HCT116 (cell line): ENCODE data around the gene TRIM37. TPM values are rescaled to one million over a fixed set of nuclear protein-coding genes. Genes with fewer than 3 reads are reported as not detected.

Experiments used
- ATAC-seq: fragments of 200-7000 bp; cut with Tn5 transposase; 2 replicates; pipeline ENCODE4 v1.9.1; 2020; ENCODE audit warnings: mild to moderate bottlenecking, moderate library complexity
- BruUV-seq: library from RNA; stranded (reverse); fragments of 400-500 nt; replicated peaks from 2 replicates; lab custom pipeline; 2021; lab: Mats Ljungman, UMichigan
- CTCF ChIA-PET: fragments of 300-600 bp; sonication (Branson Sonifier 250); formaldehyde crosslinking; loops from one replicate; lab custom pipeline; 2021; ENCODE audit warnings: antibody characterized with exemption; lab: Charles Lee
- POLR2A ChIA-PET: fragments of 300-600, 350-600 bp; sonication (Branson Sonifier 250); formaldehyde crosslinking; loops from one replicate; lab custom pipeline; 2021; ENCODE audit warnings: antibody characterized with exemption; lab: Charles Lee
- RAD21 ChIA-PET, 2 experiments: fragments of 300-600 bp; sonication (Branson Sonifier 250); formaldehyde crosslinking; loops; one replicate each; lab custom pipeline; 2023; ENCODE audit warnings: low total read pairs in 2 of 2; ENCODE audit not compliant: uncharacterized antibody in 2 of 2, unreplicated experiment in 2 of 2, low non-redundant PET in 1 of 2; lab: Charles Lee
- DNase-seq: peaks from one replicate; pipeline ENCODE4 v3.0.0-alpha.2; 2010; ENCODE audit warnings: low read depth, low spot score
- H2AFZ ChIP-seq: fragments of 200-600 bp; shearing (Covaris generic), sonication (generic); 2 replicates; pipeline ENCODE4 v1.6.1; 2017; ENCODE audit warnings: low read depth, mixed run types, mixed read lengths, antibody characterized with exemption, low read length; ENCODE audit not compliant: poor library complexity, severe bottlenecking
- H3K27ac ChIP-seq: 2 replicates; pipeline ENCODE4 v1.5.1; 2012; ENCODE audit warnings: low read depth, low read length
- H3K27me3 ChIP-seq: fragments of 200-600 bp; sonication (generic); 2 replicates; pipeline ENCODE4 v1.6.1; 2016; ENCODE audit warnings: mixed run types, low read length, mixed read lengths; ENCODE audit not compliant: insufficient read depth
- H3K36me3 ChIP-seq, 2 experiments: fragments of 200-500 bp in 1 of 2; fragments of 200-600 bp in 1 of 2; sonication (Bioruptor generic) in 1 of 2; sonication (generic) in 1 of 2; 2 replicates each; pipeline versions ENCODE4 v1.5.1 to v1.6.1; 2014 to 2016; ENCODE audit warnings: low read length in 2 of 2, inconsistent platforms in 1 of 2, mixed read lengths in 1 of 2, mixed run types in 1 of 2; ENCODE audit not compliant: insufficient read depth in 2 of 2, control insufficient read depth in 1 of 2
- H3K4me1 ChIP-seq, 2 experiments: fragments of 200-600 bp in 1 of 2; sonication (generic) in 1 of 2; 2 replicates each; pipeline versions ENCODE4 v1.5.1 to v1.6.1; 2012 to 2017; ENCODE audit warnings: low read length in 2 of 2, inconsistent platforms in 1 of 2, mild to moderate bottlenecking in 1 of 2, mixed read lengths in 1 of 2, mixed run types in 1 of 2, moderate library complexity in 1 of 2; ENCODE audit not compliant: insufficient read depth in 2 of 2, control insufficient read depth in 1 of 2
- H3K4me2 ChIP-seq: fragments of 200-600 bp; sonication (generic); 2 replicates; pipeline ENCODE4 v1.6.1; 2017; ENCODE audit warnings: mixed run types, low read length, mixed read lengths
- H3K4me3 ChIP-seq, 2 experiments: fragments of 200-600 bp in 1 of 2; sonication (generic) in 1 of 2; replicated peaks in 1 of 2; 2 replicates each; pipeline ENCODE4 v1.5.1; 2011 to 2016; ENCODE audit warnings: low read length in 2 of 2, control low read depth in 1 of 2, low read depth in 1 of 2, mild to moderate bottlenecking in 1 of 2, mixed read lengths in 1 of 2, mixed run types in 1 of 2
- H3K79me2 ChIP-seq: fragments of 200-600 bp; sonication (generic); 2 replicates; pipeline ENCODE4 v1.6.1; 2017; ENCODE audit warnings: mild to moderate bottlenecking, mixed run types, low read length, moderate library complexity, mixed read lengths; ENCODE audit not compliant: insufficient read depth
- H3K9ac ChIP-seq: fragments of 200-600 bp; sonication (generic); 2 replicates; pipeline ENCODE4 v1.6.1; 2016; ENCODE audit warnings: low read length, mixed read lengths
- H3K9me2 ChIP-seq: fragments of 200-600 bp; sonication (generic), shearing (Covaris generic); 2 replicates; pipeline ENCODE4 v1.6.1; 2017; ENCODE audit warnings: mixed run types, mild to moderate bottlenecking, moderate library complexity; ENCODE audit not compliant: insufficient read depth
- H3K9me3 ChIP-seq, 2 experiments: fragments of 200-500 bp in 1 of 2; fragments of 200-600 bp in 1 of 2; sonication (Bioruptor generic) in 1 of 2; sonication (generic) in 1 of 2; 2 replicates each; pipeline ENCODE4 v1.6.1; 2014 to 2017; ENCODE audit warnings: low read length in 2 of 2, mixed read lengths in 2 of 2, inconsistent platforms in 1 of 2, low read depth in 1 of 2, mild to moderate bottlenecking in 1 of 2, mixed run types in 1 of 2, moderate library complexity in 1 of 2; ENCODE audit not compliant: control insufficient read depth in 1 of 2, insufficient read depth in 1 of 2
- H4K20me1 ChIP-seq: fragments of 200-600 bp; sonication (generic), shearing (Covaris generic); 2 replicates; pipeline ENCODE4 v1.6.1; 2017; ENCODE audit warnings: mixed run types, mild to moderate bottlenecking, moderate library complexity; ENCODE audit not compliant: insufficient read depth
- CEBPB ChIP-seq: IDR thresholded peaks from 2 replicates; pipeline ENCODE4 v1.6.1; 2012; ENCODE audit warnings: low read depth
- EGR1 ChIP-seq: IDR thresholded peaks from 2 replicates; pipeline ENCODE4 v1.6.1; 2012; ENCODE audit warnings: low read depth
- EZH2 ChIP-seq: fragments of 200-600 bp; sonication (generic); IDR thresholded peaks from 2 replicates; pipeline ENCODE4 v1.6.1; 2017; ENCODE audit warnings: antibody characterized with exemption, mixed run types
- FOSL1 ChIP-seq: IDR thresholded peaks from 2 replicates; pipeline ENCODE4 v1.6.1; 2012; ENCODE audit warnings: low read depth
- JUND ChIP-seq: IDR thresholded peaks from 2 replicates; pipeline ENCODE4 v1.6.1; 2012
- RAD21 ChIP-seq: IDR thresholded peaks from 2 replicates; pipeline ENCODE4 v1.6.1; 2012; ENCODE audit warnings: low read depth, mild to moderate bottlenecking
- SIN3A ChIP-seq: IDR thresholded peaks from 2 replicates; pipeline ENCODE4 v1.6.1; 2012; ENCODE audit warnings: low read depth
- SP1 ChIP-seq: IDR thresholded peaks from 2 replicates; pipeline ENCODE4 v1.6.1; 2012; ENCODE audit warnings: low read depth
- YY1 ChIP-seq: IDR thresholded peaks from 2 replicates; pipeline ENCODE4 v1.6.1; 2011; ENCODE audit warnings: low read length, low read depth, moderate library complexity, mild to moderate bottlenecking; ENCODE audit not compliant: insufficient replicate concordance; ENCODE audit errors: extremely low read depth
- ZFX ChIP-seq: fragments of 450-650 bp; IDR thresholded peaks from 2 replicates; pipeline ENCODE4 v1.6.1; 2017
- ZNF274 ChIP-seq: fragments of 200-500 bp; sonication (Bioruptor generic); IDR thresholded peaks from 2 replicates; pipeline ENCODE4 v1.6.1; 2014; ENCODE audit warnings: mild to moderate bottlenecking, low read depth, low read length, inconsistent platforms
- intact Hi-C: fragments of 100-400 bp; cut with micrococcal nuclease; formaldehyde crosslinking; loops from 2 replicates; pipeline ENCODE4 v1.10.0; 2022
- total RNA-seq: library from RNA; stranded (reverse); gene quantifications from one replicate; pipeline ENCODE4 v1.2.1, GENCODE V29; 2021; ENCODE audit not compliant: unreplicated experiment
- TF ChIP-seq, protein P1 (sequence below), 3 experiments: fragments of 200-600 bp in 1 of 3; sonication (generic) in 1 of 3; IDR thresholded peaks in 2 of 3; conservative IDR thresholded peaks in 1 of 3; 2 replicates each; pipeline ENCODE4 v1.5.1; 2012 to 2017; ENCODE audit warnings: low read depth in 2 of 3, low read length in 2 of 3, antibody characterized with exemption in 1 of 3, borderline replicate concordance in 1 of 3, control low read depth in 1 of 3, mild to moderate bottlenecking in 1 of 3, mixed read lengths in 1 of 3, mixed run types in 1 of 3, moderate library complexity in 1 of 3; ENCODE audit not compliant: insufficient read depth in 1 of 3
- TF ChIP-seq, protein P2 (sequence below): IDR thresholded peaks from 2 replicates; pipeline ENCODE4 v1.6.1; 2011; ENCODE audit warnings: mild to moderate bottlenecking, low read length, moderate library complexity; ENCODE audit not compliant: insufficient replicate concordance; ENCODE audit errors: extremely low read depth
- TF ChIP-seq, protein P3 (sequence below): IDR thresholded peaks from 2 replicates; pipeline ENCODE4 v1.6.1; 2012; ENCODE audit warnings: low read depth

TRIM37 gene
- total RNA-seq, 1 experiment from 2014 or later, result 55.7 TPM

DNA sequence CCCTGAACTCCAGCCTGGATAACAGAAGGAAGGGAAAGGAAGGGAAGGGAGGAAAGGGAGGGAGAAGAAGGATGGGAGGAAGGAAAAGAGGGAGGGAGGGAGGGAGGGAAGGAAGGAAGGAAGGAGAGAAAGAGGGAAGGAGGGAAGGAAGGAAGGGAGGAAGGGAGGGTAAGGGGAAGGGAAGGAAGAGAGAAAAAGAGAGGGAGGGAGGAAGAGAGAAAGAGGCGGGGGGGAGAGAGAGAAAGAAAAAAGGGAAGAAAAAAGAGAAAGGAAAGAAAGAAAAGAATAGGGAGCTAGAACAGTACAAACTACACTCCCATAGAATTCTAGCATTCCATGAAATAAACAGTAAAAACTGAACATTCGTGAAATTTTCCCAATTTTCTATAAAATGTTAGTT lies 23.1 kb upstream of the TRIM37 start (continued):
- TF ChIP-seq EZH2 (no peak), RAD21 (no peak)
- TF ChIP-seq, protein P1, sequence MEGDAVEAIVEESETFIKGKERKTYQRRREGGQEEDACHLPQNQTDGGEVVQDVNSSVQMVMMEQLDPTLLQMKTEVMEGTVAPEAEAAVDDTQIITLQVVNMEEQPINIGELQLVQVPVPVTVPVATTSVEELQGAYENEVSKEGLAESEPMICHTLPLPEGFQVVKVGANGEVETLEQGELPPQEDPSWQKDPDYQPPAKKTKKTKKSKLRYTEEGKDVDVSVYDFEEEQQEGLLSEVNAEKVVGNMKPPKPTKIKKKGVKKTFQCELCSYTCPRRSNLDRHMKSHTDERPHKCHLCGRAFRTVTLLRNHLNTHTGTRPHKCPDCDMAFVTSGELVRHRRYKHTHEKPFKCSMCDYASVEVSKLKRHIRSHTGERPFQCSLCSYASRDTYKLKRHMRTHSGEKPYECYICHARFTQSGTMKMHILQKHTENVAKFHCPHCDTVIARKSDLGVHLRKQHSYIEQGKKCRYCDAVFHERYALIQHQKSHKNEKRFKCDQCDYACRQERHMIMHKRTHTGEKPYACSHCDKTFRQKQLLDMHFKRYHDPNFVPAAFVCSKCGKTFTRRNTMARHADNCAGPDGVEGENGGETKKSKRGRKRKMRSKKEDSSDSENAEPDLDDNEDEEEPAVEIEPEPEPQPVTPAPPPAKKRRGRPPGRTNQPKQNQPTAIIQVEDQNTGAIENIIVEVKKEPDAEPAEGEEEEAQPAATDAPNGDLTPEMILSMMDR (IDR thresholded peaks at IDR 0.05 in 2 of 3, conservative IDR thresholded peaks at IDR 0.05 in 1 of 3; ENCODE audit: borderline replicate concordance in 1 of 3, insufficient read depth in 1 of 3, low read depth in 2 of 3, low read length in 2 of 3), result no peak

DNA sequence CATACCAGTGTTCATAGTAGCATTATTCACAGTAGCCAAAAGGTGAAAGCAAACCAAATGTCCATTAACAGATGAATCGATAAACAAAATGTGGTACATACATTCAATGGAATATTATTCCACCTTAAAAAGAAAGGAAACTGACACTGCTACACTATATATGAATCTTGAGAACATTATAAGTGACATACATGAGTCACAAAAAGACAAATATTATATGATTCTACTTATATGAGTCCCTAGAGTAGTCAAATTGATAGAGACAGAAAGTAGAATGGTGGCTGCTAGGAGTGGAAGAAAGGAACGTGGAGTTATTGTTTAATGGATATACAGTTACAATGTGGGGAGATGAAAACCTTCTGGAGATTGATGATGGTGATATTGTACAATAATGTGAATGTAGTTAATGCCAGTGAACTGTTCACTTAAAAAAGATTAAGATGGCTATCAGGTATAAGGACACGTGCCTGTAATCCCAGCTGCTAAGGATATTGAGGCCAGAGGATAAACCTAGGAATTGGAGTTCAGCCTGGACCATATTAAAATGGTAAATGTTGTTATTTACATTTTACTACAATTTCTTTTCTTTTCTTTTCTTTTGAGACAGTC lies 20.2 kb upstream of the TRIM37 start:
- Histone ChIP-seq H2AFZ (no peak overlapping the region), H3K27ac (no peak overlapping the region), H3K9ac (no peak overlapping the region), H3K36me3 (peaks cover 0 to 9% of the 10 kb centered on the region in 2 experiments; a peak in 2 of 4 replicates), H3K9me2 (no peaks in the 10 kb centered on the region), H3K4me2 (no peak overlapping the region), H3K4me1 (no peaks in the 10 kb centered on the region), H3K27me3 (no peaks in the 10 kb centered on the region), H3K79me2 (peaks cover 30% of the 10 kb centered on the region), H3K9me3 (no peaks in the 10 kb centered on the region), H4K20me1 (peaks cover 3% of the 10 kb centered on the region; the same call in 1 of the 2 replicates), H3K4me3 (no peak overlapping the region)
- no peak for DNase-seq
- no TSS peak for BruUV-seq
- RAD21 ChIA-PET, result no interaction called here
- no peak for ATAC-seq
- CTCF ChIA-PET, result no interaction called here
- intact Hi-C loops, result no loop called here
- POLR2A ChIA-PET, result no interaction called here
- TF ChIP-seq ZNF274, result no peak
- TF ChIP-seq, protein P2, sequence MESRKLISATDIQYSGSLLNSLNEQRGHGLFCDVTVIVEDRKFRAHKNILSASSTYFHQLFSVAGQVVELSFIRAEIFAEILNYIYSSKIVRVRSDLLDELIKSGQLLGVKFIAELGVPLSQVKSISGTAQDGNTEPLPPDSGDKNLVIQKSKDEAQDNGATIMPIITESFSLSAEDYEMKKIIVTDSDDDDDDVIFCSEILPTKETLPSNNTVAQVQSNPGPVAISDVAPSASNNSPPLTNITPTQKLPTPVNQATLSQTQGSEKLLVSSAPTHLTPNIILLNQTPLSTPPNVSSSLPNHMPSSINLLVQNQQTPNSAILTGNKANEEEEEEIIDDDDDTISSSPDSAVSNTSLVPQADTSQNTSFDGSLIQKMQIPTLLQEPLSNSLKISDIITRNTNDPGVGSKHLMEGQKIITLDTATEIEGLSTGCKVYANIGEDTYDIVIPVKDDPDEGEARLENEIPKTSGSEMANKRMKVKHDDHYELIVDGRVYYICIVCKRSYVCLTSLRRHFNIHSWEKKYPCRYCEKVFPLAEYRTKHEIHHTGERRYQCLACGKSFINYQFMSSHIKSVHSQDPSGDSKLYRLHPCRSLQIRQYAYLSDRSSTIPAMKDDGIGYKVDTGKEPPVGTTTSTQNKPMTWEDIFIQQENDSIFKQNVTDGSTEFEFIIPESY, result no peak
- TF ChIP-seq CEBPB, result no peak
- no peak for TF ChIP-seq JUND
- TF ChIP-seq, protein P3, sequence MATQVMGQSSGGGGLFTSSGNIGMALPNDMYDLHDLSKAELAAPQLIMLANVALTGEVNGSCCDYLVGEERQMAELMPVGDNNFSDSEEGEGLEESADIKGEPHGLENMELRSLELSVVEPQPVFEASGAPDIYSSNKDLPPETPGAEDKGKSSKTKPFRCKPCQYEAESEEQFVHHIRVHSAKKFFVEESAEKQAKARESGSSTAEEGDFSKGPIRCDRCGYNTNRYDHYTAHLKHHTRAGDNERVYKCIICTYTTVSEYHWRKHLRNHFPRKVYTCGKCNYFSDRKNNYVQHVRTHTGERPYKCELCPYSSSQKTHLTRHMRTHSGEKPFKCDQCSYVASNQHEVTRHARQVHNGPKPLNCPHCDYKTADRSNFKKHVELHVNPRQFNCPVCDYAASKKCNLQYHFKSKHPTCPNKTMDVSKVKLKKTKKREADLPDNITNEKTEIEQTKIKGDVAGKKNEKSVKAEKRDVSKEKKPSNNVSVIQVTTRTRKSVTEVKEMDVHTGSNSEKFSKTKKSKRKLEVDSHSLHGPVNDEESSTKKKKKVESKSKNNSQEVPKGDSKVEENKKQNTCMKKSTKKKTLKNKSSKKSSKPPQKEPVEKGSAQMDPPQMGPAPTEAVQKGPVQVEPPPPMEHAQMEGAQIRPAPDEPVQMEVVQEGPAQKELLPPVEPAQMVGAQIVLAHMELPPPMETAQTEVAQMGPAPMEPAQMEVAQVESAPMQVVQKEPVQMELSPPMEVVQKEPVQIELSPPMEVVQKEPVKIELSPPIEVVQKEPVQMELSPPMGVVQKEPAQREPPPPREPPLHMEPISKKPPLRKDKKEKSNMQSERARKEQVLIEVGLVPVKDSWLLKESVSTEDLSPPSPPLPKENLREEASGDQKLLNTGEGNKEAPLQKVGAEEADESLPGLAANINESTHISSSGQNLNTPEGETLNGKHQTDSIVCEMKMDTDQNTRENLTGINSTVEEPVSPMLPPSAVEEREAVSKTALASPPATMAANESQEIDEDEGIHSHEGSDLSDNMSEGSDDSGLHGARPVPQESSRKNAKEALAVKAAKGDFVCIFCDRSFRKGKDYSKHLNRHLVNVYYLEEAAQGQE, result no peak
- no peak for TF ChIP-seq ZFX
- TF ChIP-seq, protein P1 (IDR thresholded peaks at IDR 0.05 in 2 of 3, conservative IDR thresholded peaks at IDR 0.05 in 1 of 3; ENCODE audit: borderline replicate concordance in 1 of 3, insufficient read depth in 1 of 3, low read depth in 2 of 3, low read length in 2 of 3), result no peak
- TF ChIP-seq SIN3A, result no peak
- no peak for TF ChIP-seq SP1
- no peak for TF ChIP-seq YY1
- no peak for TF ChIP-seq EGR1
- no peak for TF ChIP-seq FOSL1
- TF ChIP-seq EZH2, result no peak
